ENCODE measurements around the gene C11orf86. TPM values are rescaled to one million over a fixed set of nuclear protein-coding genes. Genes with fewer than 3 reads are reported as not detected.

Gene C11orf86, protein sequence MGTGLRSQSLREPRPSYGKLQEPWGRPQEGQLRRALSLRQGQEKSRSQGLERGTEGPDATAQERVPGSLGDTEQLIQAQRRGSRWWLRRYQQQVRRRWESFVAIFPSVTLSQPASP
- not detected for total RNA-seq

- Histone ChIP-seq H3K4me1 (replicated peaks) (no peaks in the 10 kb centered on the region), H3K4me3 (no peak within 1 kb of the TSS), H3K27me3 (replicated peaks; ENCODE audit: insufficient read depth) (no peaks in the 10 kb centered on the region), H3K27ac (no peak within 1 kb of the TSS), H3K9me3 (no peaks in the 10 kb centered on the region), H3K36me3 (no peaks in the 10 kb centered on the region)
- 76% methylated on average over 6 of the region's 10 CpGs for WGBS
- intact Hi-C loops (cut with DNase I): no loop called here
- TF ChIP-seq CTCF (IDR thresholded peaks at IDR 0.05) (no peak), POLR2AphosphoS5 (IDR thresholded peaks at IDR 0.05) (no peak), POLR2A (IDR thresholded peaks at IDR 0.05) (no peak)
- no peak for DNase-seq (ENCODE audit: low spot score)
These were observed at the start of gene C11orf86 for GRCh38 chr11:66974724-66975404. Gene C11orf86, plus strand, starts transcription at chr11:66975304. Its CDS starts 59 bp downstream, at chr11:66975363.

DNA sequence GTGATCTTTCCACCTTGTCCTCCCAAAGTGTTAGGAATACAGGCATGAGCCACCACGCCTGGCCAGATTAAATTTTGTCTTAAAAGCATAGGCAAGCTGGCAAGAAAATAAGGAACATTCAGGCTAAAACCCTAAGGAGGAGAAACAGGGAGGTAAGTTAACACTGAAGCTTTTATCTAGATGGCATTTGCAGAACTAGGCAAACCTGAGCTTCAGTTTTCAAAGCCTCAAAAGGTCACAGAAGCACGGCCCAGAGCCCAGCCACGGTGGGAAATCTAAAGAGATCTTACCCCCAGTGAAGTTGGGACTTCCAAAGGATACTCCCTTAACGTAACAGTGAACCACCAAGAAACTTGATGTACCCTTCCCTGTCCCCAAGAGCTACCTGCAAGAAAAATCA, 45.4 kb upstream of the C11orf86 start:
- H3K4me3 ChIP-seq: no peak overlapping the region
- intact Hi-C loops (cut with DNase I): no loop called here
- H3K4me1 ChIP-seq (replicated peaks): peaks cover 6% of the 10 kb centered on the region
- H3K27me3 ChIP-seq (replicated peaks; ENCODE audit: insufficient read depth): no peaks in the 10 kb centered on the region
- no peaks in the 10 kb centered on the region for H3K9me3 ChIP-seq
- TF ChIP-seq POLR2AphosphoS5 (IDR thresholded peaks at IDR 0.05) (no peak), CTCF (IDR thresholded peaks at IDR 0.05) (no peak), POLR2A (IDR thresholded peaks at IDR 0.05) (no peak)
- 58% methylated on average over 4 of the region's 4 CpGs for WGBS
- no peaks in the 10 kb centered on the region for H3K36me3 ChIP-seq
- no peak for DNase-seq (ENCODE audit: low spot score)
- peak overlapping the region in 1 of 2 donors; percentile 81 for H3K27ac ChIP-seq

DNA sequence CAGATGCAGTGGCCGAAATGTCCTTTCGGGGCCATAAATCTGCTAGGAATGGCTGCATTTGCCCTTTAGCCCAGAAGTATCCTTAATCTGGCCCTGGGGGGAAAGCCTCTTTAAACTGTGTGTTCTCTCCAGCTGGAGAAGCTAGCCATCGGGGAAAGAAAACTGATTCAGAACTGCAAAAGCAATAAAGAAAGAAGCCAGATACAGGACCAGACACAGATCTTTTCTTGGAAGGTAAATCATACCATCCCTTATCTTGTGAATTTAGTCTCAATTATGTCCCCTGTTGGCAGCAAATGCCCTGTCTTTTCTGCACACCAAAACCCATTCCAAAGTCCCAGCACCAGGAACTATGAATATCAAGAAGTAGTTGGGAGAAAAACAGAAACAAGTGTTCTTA, 42.6 kb upstream of the C11orf86 start:
- Histone ChIP-seq H3K27me3 (replicated peaks; ENCODE audit: insufficient read depth) (no peaks in the 10 kb centered on the region), H3K27ac (peak overlapping the region; percentile 46 to 81), H3K9me3 (no peaks in the 10 kb centered on the region), H3K4me1 (replicated peaks) (peaks cover 6% of the 10 kb centered on the region), H3K4me3 (no peak overlapping the region), H3K36me3 (no peaks in the 10 kb centered on the region)
- TF ChIP-seq CTCF (IDR thresholded peaks at IDR 0.05): no peak
- TF ChIP-seq POLR2A (IDR thresholded peaks at IDR 0.05): no peak
- TF ChIP-seq POLR2AphosphoS5 (IDR thresholded peaks at IDR 0.05): no peak
- intact Hi-C loops (cut with DNase I): no loop called here
- no peak for DNase-seq (ENCODE audit: low spot score)
- WGBS: 79% methylated on average over 3 of the region's 3 CpGs

DNA sequence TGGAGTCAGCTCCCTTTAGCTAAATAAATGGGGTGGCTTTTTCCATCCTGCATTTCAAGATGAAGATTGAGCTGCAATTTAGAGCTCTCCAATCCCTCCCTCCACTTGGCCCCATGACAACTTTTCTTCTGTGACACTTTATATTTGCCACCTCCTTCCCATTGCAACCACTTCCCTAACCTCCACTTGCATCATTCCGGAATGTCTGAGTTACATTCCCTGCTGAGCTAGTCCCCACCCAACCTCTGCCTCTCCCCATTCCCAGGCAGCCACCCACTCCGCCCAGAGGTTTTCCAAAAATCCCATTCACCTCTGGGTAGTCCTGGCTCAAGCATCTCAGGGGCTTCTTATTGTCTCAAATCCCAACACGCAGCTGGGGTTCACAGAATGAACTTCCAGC, 41.6 kb upstream of the C11orf86 start:
- no peak for DNase-seq (ENCODE audit: low spot score)
- no peaks in the 10 kb centered on the region for H3K36me3 ChIP-seq

More for the DNA sequence above, 41.6 kb upstream of the C11orf86 start:
- H3K4me3 ChIP-seq: no peak overlapping the region
- H3K4me1 ChIP-seq (replicated peaks): peaks cover 6% of the 10 kb centered on the region
- WGBS: 96% methylated on average over 3 of the region's 3 CpGs
- no peak for TF ChIP-seq CTCF (IDR thresholded peaks at IDR 0.05)
- TF ChIP-seq POLR2AphosphoS5 (IDR thresholded peaks at IDR 0.05): no peak
- no peak for TF ChIP-seq POLR2A (IDR thresholded peaks at IDR 0.05)
- H3K9me3 ChIP-seq: no peaks in the 10 kb centered on the region
- intact Hi-C loops (cut with DNase I): no loop called here
- H3K27me3 ChIP-seq (replicated peaks; ENCODE audit: insufficient read depth): no peaks in the 10 kb centered on the region
- peak overlapping the region in 1 of 2 donors; percentile 81 for H3K27ac ChIP-seq
